ENCODE data around the gene UST.
"Not testable (repeated sequence)": the region's sequence is repeated elsewhere in the genome, so short reads cannot be mapped to it uniquely, and the experiment has no call there.

UST gene

DNA sequence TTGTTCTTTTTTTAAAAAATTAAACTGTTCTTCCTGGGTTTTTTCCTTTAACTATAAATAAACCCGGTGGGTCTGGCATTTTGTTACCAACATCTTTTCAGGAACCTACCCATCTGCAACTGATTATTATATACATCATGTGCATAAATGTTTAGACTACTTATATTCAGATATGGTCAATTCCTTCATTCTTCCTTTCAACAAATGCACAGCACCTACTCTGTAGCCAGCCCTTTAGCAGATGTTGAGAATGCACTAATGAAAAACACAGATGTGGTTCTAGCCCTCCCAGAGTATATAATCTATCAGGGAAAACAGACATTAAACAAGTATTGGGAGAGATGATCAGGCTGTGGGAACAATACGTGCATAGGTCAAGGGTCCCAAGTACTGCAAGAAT is 237.1 kb downstream of the UST start:
- DNase-seq: no peak

DNA sequence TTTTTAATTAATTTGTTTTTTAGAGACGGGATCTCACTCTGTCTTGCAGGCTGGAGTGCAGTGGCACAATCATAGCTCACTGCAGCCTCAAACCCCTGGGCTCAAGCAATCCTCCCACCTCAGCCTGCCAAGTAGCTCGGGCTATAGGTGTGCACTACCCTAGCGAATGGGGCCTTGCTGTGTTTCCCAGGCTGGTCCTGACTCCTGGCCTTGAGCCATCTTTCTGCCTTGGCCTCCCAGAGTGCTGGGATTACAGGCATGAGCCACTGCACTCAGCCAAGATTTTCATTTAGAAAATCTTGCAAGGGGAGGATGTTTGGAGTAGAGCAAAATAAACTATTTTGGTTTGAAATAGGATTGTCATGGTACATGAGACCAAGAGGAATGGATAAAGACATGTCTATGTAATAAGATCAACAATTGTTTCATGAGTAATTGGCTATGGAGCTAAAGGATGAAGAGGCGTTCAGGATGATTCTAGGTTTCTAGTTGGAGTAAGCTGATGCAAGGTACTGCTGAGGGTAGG is 237.8 kb downstream of the UST start:
- no peak for DNase-seq

DNA sequence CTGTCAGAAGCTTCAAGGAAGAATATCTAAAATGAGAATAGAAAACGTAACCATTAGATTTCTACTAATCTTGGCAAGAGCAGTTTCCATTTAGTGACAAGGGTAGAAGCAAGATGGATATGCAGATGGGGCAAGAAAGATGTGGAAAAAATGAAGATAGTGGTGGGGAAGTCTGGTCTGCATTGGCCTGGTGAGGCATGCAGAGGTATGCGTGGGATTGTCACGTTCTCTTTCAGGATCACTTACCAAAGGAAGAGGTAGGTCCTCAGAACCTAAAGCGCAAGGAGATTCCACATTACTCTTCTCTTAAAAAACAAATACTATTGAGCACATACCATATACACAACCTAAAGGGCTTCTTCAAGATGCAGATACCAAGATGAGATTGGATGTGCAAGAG is 238.7 kb downstream of the UST start:
- no peak for DNase-seq

DNA sequence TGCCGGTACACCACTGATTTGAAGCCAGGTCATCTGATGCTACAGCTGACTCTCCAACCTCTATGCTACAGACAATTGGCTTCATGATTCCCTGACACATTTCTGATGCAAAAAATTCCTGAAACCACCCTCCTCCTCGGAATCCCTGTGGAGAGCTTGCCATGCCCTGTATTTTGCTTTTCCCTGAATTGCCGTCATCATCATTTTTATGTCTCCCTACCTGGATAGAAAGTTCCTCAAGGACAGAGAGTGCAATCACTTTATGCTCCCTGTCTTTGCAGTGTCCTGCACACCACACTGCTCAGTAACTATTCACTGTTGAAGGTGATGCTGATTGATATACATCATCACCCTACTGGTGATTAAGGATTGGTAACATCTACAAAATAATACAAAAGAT is 239.8 kb downstream of the UST start:
- no peak for DNase-seq

DNA sequence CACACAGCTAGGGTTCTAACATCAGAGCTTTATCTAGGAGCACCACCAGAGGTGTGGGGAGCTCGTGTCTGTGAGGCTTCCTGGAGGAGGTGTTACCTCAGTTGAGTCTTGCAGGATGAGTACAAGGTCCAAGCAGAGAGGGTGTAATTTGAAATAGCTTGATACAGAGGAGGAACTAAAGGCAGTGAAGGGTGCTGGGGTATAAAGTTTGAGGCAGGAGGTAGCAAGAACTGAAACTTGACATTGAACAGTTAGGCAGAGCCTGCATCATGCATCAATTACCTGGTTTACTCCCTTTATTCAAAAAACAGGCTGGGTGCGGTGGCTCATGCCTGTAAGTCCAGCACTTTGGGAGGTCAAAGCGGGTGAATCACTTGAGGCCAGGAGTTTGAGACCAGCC is 241.2 kb downstream of the UST start:
- no peak for DNase-seq

DNA sequence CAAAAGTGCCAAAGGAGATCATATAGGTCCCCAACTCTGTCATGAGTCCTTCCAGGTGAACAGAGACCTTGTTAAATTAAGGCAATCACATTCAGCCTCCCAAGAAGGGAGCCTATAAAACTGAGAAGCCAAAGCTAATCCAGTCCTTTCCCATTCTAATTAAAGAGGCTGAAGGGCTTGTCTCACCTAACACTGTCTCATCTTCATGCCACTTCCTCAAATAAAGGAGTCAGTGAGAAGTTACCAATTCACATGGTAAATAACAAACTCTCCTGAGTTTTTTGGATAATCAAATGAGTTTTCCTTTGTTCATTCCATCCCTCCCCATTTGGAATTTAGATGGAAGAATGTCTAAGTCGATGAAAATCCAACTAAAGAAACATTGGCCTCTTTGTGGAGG is 242.8 kb downstream of the UST start:
- DNase-seq: no peak

DNA sequence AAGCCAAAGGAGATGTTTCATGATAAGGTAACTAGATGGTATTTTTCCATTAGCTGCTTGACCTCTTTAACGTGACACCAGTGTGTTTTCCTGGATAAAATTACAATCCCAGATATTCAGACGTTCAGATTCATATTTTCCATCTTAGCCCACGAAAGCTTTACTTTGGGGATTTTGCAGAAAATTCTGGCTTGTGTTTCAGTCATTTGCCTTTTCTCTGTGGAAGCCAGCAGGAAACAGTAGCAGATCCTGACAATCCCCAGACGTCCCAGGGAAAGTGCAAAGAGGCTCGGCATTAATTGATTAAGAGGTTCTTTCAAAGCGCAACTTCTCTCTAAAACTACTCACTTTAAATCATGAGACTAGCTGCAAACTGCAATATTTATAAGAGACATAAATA is 243.6 kb downstream of the UST start:
- DNase-seq: no peak

DNA sequence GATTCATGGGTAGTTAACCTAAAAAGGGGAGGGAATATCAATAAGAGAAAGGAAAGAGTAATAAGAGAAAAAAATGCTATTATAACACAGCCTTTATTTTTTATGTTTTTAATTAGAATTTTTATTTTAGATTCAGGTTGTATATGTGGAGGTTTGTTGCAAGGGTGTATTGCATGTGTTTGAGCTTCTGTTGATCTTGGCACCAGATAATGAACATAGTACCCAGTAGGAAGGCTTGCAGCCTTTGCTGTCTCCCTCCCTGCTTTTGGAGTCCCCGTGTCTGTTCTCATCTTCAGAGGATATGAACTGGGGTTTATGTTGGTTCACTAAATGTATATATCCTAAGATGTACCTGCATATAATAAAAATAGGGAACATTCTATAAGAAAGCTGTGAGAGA is 250.0 kb downstream of the UST start:
- no peak for DNase-seq

DNA sequence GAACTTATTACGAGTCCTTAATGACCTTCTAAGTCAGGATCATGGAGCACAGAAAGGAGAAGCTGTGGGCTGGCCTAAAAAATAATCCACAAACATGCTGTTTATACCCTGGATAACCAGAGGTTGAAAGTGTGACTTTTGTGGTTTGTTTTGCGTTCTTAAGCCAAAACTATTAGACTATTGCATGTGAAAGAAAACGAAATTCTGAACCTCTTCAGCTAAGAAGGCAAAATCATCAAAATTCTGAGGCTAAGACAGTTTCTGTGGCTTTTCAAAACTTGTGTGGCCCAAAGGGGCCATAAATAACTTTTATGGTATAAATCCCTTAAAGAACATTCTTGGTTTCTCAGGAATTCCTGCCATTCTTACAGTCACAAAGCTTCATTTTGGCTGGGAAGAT is 251.0 kb downstream of the UST start:
- no peak for DNase-seq

DNA sequence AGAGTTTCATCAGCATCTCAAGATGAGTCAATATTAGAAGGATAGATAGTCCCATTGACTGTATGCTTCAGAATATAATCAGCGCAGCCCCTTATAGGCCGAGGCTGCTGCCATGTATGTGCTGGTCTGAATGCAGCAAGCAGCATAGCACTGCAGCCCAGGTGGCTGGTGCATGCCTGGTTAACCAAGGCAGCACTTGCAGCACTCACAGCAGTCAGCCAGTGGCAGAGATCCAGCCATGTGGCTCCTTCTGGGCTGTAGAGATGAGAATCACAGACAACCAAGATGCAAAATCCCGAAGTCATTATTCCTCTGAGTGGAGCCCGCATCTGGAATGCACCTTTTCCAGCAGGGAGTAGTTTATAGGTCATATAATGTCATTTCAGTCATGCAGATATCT is 251.9 kb downstream of the UST start:
- DNase-seq: no peak

DNA sequence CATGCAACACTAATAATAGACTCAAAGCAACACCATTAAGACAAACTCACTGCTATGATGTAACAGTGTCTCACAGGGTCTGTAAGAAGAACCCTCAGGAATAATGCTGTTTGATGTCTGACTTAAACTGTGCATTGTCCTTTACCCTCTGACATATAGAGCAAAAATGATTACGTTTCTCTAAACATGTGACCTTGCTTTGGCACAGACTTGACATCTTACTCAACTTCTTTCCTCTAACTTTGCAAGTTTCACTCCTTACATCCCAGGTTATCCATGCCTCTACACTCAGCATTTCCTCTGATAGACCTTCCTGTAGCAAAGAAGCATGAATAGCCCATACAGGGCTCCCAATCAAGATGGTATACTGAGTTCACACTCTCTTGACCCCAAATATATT is 252.7 kb downstream of the UST start:
- no peak for DNase-seq

DNA sequence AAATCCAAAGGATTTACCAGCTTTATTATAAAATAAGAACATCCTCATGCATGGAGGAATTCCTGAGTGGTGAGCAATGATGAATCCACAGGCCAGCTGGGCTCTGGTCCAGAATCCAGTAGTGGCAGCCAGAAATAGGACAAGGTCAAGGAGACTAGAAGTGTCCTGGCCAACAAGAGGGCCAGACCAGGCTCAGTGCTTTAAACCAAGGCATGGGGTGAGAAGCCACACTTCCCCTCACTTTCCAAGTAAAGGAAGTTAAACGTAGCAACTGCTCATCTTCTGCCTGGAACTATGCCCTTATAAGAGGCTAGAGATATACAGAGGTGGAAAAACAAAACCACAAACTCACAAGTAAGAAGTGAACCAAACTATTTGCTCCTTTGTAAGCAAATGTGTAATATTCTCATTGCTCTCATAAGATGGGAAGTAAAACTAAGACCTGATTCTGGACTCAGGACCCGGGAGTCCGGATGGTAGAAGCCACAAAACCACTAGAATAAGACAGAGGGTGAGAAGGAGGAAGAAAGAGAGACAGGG is 253.2 kb downstream of the UST start:
- no peak for DNase-seq

DNA sequence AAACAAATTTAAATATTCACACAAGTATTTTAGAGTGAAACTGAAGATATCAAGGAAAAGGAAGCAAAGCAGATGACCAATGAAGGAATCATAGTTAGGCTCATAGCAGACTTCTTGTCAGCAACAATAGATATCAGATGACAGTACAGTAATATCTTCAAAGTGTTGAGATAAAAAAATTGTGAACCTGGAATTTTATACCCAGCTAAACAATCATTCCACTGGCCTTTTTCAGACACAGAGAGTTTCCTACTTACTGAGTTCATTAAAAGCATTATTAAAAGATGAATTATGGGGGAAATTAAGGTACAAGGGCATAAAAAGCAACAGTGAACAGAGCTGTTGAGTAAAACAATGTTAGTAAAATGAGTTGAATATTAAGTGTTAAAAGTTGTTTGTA is 254.6 kb downstream of the UST start:
- DNase-seq: no peak

DNA sequence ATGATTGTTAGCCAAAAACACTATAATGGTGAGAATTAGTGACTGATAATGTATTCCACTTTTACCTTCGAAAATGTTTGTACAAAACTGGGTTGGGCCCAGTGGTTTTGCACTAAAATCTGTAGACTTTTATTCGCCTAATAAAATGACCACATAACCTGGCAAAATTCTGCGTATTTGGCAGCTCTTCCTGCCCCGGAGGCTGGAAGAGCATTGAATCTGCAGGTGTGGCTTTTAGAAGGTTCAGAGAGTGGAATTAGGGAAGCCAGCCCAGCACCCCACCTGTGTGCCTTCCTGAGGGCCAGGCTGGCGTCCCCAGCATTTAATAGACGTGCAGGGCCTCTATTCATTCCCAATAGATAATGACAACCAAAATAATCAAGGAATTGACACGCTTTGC is 256.7 kb downstream of the UST start:
- no peak for DNase-seq

DNA sequence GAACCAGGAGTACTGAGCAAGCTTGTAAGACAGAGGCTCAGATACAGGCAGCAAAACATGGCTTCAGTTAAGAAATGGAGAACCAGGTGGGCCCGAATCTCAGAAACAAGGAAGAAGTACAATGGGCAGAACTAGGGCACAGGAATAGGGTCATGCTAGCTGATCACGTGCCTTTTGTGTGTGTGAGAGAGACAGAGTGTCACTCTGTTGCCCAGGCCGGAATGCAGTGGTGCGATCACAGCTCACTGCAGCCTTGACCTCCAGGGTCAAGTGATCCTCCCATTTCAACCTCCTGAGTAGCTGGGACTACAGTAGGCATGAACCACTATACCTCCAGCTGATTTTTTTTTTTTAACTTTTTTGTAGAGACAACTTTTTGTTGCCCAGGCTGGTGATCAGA is 257.8 kb downstream of the UST start:
- no peak for DNase-seq

DNA sequence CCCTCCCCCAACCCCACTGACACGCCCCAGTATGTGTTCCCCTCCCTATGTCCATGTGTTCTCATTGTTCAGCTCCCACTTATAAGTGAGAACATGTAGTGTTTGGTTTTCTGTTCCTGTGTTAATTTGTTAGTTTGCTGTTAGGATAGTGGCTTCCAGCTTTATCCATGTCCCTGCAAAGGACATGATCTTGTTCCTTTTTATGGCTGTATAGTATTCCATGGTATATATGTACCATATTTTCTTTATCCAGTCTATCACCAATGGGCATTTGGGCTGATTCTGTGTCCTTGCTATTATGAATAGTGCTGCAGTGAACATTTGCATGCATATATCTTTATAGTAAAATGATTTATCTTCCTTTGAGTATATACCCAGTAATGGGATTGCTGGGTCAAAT is 259.4 kb downstream of the UST start:
- not testable (repeated sequence) for DNase-seq

DNA sequence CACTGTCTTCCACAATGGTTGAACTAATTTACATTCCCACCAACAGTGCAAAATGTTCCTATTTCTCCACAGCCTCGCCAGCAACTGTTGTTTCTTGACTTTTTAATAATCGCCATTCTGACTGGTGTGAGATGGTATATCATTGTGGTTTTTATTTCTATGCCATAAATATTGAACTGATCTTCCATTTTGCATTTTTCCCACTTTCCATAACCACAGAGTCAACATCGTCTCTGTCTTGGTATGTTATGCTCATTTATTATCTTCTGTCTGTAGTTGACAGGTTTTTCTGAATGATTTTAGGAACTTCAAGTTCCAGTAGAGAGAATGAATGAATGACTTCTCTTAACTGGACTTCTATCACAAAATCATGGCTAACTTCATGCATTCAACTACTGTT is 259.8 kb downstream of the UST start:
- DNase-seq: no peak

DNA sequence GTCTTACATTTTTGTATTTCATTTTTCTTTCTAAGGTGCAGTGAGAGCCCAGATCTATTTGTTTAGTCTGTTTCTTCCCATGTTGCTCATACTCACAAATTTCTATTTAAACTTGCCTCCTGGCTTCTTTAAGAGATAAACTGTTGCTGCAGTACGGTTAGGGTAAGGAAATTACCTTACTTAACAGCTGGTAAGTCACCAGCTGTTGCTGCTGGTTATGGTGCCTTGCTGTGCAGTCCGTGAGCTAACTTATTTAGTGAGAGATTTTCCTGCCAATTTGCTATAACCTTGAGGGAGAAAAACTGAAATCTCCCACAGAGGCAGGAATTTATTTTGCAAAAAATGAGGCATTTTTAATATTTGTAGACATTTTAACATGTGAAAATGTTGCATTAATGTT is 261.0 kb downstream of the UST start:
- peak; percentile 5 for DNase-seq

DNA sequence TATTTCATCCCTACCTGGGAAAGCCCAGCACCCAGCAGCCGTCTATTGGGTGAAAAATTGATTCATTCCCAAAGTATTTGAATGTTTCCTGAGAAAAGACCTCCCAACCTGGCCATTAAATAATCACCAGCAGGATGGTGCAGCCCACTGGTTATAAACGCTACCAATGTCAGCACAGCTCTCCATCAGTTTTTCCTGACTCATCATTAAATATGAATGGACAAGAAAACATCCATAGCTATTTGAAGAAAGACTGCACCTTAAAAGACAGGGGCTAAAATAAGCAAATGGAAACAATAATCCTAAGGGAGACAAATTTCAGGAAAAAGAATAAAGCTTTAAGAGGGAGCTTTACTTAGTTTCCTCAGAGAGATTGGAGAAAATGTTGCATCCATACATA is 261.9 kb downstream of the UST start:
- DNase-seq: no peak

DNA sequence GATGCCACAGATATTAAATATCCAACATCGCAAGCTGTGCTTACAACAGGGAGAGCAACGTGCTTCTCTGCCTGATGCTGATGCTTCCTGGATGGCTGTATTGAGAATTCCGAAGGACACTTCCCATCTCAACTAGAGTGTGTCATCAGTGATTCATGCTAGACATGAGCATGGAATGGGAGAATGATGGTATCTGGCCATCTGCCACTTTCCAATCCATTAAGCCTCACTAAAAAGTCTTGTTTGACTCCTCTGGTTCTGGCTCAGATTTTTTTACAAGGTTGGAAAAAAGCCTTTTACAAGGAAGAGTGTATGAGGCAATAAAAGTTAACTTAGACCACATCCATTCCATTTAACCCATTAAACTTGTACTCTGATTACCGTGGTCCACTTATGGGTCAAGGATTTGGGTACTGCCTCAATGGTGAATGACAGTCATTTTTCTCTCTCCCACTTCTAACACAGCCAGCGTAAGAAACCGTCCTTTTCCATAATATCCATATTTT is 265.3 kb downstream of the UST start:
- DNase-seq: peak; percentile 3

DNA sequence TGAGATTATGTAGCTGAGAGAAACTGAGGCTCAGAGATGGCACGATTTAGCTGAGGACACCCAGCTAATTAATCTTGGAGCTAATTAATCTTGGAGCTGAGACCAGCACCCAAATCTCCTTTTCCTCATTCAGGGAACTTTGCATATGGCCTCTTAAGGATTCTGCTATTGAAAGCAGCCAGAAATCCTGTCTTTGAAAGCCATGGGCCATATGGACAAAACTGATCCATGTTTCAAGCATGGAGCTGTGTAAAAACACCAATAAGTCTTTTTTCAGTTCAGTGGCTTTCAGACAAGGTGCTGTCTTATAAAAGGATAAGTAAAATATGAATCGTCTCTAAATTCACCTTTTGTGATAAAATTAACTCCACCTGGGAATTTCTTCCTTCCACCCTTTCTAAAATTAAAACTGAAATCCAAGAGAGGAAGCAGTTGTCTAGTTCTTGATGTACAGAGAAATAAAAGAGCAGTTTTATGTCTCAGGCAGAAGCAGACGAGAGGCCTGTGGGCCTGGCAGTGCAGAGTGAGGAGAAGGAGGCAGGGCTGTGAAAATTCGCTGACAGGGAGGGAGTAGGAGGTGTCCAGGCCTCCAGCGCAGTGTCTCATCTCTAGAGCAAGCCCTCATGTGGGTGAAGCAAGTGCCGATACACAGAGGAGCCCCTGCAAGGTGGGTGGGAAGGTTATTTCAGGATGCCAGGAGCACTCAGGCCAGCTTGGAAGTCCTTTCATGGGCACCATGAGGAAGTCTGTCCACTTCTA is 266.9 kb downstream of the UST start:
- DNase-seq: peak; percentile 7

DNA sequence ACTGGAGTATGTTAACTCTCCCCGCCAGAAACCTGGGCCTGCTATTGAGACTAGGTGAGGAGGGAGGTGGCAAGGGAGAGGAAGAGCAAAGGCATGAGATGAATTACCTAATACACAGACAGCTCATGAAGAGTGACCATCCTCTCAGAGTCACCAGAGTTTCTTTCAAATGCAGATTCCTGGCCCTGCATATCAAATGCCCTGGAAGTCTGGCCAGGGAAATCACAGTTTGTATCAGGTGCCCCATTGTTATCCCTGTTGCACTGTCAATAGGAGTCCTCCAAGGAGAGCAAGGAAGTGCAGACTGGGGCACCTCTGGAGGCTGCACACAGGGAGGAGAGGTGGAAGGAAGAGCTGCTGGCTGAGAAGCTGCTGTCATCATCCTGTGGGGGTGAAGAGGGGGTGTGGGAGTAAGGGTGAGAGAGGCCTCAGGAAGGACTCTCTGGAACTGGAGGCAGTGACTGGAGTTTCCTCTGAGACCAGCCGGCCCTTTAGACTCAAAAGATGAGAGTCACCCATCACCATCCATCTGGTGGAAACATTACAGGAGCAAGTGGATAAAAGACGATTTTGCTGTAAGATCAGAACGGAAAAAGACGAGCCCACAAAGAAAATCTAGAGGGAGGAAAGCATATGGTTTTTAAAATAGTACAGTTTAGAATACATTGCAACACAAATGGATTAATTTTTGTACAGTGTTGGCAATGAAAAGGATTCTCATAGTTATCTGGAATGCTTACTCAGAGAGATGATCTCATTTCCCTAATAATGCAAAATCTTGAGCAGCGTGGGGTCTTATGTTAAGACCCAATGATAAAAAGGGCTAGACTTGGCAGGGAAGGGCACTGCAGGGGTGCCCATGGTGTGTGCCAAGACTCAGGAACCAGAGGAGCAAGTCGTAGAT is 268.1 kb downstream of the UST start:
- no peak for DNase-seq
